Kidney epithelial cell (primary cell): ENCODE measurements around the gene QRICH2. TPM values are rescaled to one million over a fixed set of nuclear protein-coding genes. Genes with fewer than 3 reads are reported as not detected.
"Not testable (repeated sequence)": the region's sequence is repeated elsewhere in the genome, so short reads cannot be mapped to it uniquely, and the experiment has no call there.

Source experiments
- DNase-seq: peaks from one replicate; pipeline ENCODE4 v3.0.0-alpha.2; 2010; ENCODE audit warnings: low read depth
- H3K27me3 ChIP-seq: 2 replicates; pipeline ENCODE4 v1.6.0; 2011; ENCODE audit warnings: low read length; ENCODE audit not compliant: control insufficient read depth, insufficient read depth
- H3K36me3 ChIP-seq: 2 replicates; pipeline ENCODE4 v1.5.1; 2011; ENCODE audit warnings: low read length; ENCODE audit not compliant: control insufficient read depth, insufficient read depth
- H3K4me3 ChIP-seq: 2 replicates; pipeline ENCODE4 v1.5.1; 2011; ENCODE audit warnings: low read depth, mild to moderate bottlenecking, control low read depth, low read length
- total RNA-seq: library from RNA; depleted of rRNA; stranded (reverse); fragments of >200 nt; gene quantifications from 2 replicates; pipeline ENCODE4 v1.2.3, GENCODE V29; 2015
- TF ChIP-seq, protein P1 (sequence below): IDR thresholded peaks from 2 replicates; pipeline ENCODE4 v1.5.1; 2011; ENCODE audit warnings: mild to moderate bottlenecking, moderate library complexity, low read length, control low read depth, inconsistent platforms; ENCODE audit not compliant: insufficient read depth, poor library complexity, severe bottlenecking

The QRICH2 gene
- total RNA-seq, 1 donor from 2014 or later, result 3.3 TPM

DNA sequence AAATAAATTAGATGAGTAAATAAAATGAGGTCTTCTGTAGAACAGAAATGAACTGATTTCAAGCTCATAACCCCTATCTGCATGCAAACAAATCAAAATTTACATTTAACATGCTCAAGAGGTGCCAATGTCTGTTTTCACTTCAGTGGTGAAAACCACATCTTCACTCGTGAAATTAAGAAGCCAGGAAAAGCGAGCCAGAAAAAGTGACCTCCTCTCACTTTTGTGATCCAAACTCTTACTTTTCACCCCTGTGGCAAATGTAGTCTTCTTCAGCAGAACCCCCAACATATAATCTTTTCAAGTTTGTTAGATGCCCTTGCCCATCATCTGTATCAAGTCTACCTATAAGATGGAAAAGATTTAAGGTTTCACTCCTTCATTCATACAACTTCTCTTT lies 9.5 kb upstream of the QRICH2 start:
- no peak for DNase-seq
- TF ChIP-seq, protein P1, sequence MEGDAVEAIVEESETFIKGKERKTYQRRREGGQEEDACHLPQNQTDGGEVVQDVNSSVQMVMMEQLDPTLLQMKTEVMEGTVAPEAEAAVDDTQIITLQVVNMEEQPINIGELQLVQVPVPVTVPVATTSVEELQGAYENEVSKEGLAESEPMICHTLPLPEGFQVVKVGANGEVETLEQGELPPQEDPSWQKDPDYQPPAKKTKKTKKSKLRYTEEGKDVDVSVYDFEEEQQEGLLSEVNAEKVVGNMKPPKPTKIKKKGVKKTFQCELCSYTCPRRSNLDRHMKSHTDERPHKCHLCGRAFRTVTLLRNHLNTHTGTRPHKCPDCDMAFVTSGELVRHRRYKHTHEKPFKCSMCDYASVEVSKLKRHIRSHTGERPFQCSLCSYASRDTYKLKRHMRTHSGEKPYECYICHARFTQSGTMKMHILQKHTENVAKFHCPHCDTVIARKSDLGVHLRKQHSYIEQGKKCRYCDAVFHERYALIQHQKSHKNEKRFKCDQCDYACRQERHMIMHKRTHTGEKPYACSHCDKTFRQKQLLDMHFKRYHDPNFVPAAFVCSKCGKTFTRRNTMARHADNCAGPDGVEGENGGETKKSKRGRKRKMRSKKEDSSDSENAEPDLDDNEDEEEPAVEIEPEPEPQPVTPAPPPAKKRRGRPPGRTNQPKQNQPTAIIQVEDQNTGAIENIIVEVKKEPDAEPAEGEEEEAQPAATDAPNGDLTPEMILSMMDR, result no peak
- peaks cover 2% of the 10 kb centered on the region for H3K36me3 ChIP-seq
- no peaks in the 10 kb centered on the region for H3K27me3 ChIP-seq
- no peak overlapping the region for H3K4me3 ChIP-seq

DNA sequence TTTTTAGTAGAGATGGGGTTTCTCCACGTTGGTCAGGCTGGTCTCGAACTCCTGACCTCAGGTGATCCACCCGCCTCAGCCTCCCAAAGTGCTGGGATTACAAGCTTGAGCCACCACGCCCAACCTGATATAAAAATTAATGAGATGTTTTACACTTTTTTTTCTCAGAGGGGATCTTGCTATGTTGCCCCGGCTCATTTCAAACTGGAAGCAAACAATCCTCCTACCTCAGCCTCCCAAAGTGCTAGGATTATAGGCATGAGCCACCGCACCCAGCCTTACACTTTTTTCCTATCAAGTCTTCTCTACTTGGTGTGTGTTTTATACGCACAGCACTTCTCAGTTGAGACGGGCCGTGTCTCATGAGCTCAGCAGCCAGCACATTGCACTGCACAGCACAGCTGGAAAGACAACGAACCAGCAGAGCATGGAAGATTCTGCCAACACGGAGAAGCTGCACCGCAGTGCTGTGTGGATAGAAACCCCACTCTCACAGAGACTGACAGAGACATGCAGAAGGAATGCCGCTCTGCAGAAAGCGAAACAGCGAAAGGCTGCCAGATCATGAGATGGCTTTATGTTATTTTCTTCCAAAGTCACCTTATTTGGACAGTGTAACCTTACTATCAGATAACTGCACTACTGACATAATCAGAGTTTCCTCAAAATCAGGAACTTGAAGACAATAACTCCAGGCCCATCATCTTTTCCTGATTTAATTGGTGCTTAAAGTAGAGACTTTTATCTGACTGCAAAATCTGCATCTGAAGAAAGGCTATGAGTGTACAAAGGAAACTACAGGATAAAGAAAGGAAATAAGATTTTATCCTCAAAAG lies 6.5 kb upstream of the QRICH2 start:
- Histone ChIP-seq H3K4me3 (no peak overlapping the region), H3K27me3 (no peaks in the 10 kb centered on the region), H3K36me3 (peaks cover 2% of the 10 kb centered on the region)
- TF ChIP-seq, protein P1, result no peak
- peak; percentile 10 for DNase-seq

DNA sequence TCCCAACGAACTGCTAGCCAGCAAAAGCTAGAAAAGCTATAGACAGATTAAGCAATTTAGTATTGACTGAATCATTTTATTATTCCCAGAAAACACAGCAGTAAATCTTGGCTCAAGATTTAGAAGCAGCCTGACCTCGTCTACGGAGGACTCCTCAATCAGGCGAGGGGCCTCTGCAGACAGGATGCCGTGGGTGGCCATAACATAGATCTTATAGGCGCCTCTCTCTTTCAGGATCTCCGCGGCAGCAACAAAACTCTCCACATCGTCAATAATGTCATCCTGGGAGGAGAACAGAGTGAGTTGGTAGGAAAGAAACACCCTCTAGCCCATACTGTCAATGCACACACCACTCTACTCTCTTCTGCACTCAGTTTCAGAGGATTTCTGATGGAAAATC lies 4.7 kb upstream of the QRICH2 start:
- no peak for DNase-seq
- TF ChIP-seq, protein P1, result no peak
- no peaks in the 10 kb centered on the region for H3K27me3 ChIP-seq
- peaks cover 2% of the 10 kb centered on the region for H3K36me3 ChIP-seq
- H3K4me3 ChIP-seq, result no peak overlapping the region

DNA sequence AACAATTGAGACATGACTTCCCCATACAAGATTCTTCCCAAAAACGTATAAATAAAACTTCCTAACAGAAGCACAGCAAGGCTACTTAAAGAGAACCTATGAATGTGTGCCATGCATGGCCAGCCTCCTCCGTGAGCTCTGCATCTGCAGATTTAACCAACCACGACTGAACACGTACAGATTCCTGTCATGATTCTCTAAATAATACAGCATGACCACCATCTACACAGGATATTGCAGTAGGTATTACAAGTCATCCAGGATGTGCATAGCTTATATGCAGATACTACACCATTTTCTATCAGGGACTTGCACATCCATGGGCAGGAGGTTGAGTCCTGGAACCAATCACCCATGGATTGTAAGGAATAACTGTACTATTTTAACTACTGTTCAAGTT lies 1.4 kb upstream of the QRICH2 start:
- TF ChIP-seq, protein P1, result no peak

DNA sequence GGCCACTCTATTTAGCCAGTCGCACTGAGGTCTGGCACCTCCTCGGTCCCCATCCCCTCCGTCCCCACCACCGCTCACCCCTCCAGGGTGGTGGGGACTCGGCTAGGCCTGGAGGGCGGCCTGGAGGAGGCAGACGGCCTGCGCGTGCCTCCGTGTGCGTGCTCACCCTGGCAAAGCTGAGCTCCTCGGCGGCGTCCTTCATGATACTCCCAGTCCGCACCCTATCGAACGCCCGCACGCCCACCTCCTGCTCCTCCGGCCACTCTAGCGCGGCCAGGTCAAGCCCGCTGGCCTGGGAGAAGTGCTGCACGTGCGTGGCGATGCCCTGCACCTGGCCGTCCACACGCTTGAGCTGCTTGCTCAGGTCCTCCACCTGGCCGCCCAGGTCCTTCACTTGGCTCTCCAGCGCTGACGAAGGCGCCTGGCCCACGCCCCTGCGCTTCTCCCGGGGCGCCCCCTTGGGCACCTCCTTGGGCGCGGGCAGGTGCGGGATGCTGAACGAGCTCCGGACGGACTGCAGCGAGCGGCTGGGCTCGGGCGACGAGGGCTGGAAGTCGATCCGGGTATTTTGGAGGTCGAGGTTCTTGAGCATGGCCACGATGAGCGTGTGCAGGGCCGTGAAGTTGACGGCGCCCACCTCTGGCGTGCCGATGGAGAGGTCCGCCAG lies 644 bp downstream of the QRICH2 start:
- Histone ChIP-seq H3K27me3 (no peaks in the 10 kb centered on the region), H3K4me3 (no peak overlapping the region), H3K36me3 (no peaks in the 10 kb centered on the region)
- no peak for DNase-seq
- TF ChIP-seq, protein P1, result no peak

More for the DNA sequence above, 1.4 kb upstream of the QRICH2 start:
- H3K27me3 ChIP-seq, result no peaks in the 10 kb centered on the region
- DNase-seq, result no peak
- peaks cover 2% of the 10 kb centered on the region for H3K36me3 ChIP-seq
- no peak overlapping the region for H3K4me3 ChIP-seq

DNA sequence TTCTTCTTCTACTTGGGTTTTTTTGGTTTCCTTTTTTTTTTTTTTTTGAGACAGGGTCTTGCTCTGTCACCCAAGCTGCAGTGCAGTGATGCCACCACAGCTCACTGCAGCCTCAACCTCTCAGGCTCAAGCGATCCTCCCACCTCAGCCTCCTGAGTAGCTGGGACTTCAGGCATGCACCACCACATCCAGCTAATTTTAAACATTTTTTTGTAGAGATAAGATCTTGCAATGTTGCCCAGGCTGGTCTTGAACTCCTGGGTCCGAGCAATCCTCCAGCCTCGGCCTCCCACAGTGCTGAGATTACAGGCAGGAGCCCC lies 3.0 kb downstream of the QRICH2 start:
- H3K4me3 ChIP-seq, H3K27me3 ChIP-seq, H3K36me3 ChIP-seq, DNase-seq: not testable (repeated sequence)
